Glomerular endothelial cell (primary cell): ENCODE data around the gene FOXRED2. TPM values are rescaled to one million over a fixed set of nuclear protein-coding genes. Genes with fewer than 3 reads are reported as not detected.
A peak's percentile ranks its signal among the peaks of the same experiment; 100 is the strongest.
"Not testable (repeated sequence)": the region's sequence is repeated elsewhere in the genome, so short reads cannot be mapped to it uniquely, and the experiment has no call there.

Experiments
- DNase-seq: peaks from one replicate; pipeline ENCODE4 v3.0.0-alpha.2; 2011; ENCODE audit warnings: low read depth, low spot score; ENCODE audit errors: extremely low read depth
- total RNA-seq: library from RNA; depleted of rRNA; stranded (reverse); fragments of >200 nt; gene quantifications from 2 replicates; pipeline ENCODE4 v1.2.3, GENCODE V29; 2015

FOXRED2 gene
- total RNA-seq, result 12.4 and 12.5 TPM in 2 replicates

- DNase-seq, result no peak
Measured at GRCh38 chr22:36506637-36507517, at the start of gene FOXRED2. Gene FOXRED2, minus strand, starts transcription at chr22:36507040. Its CDS starts 618 bp downstream, at chr22:36506422.

GRCh38 chr22:36554098-36554497, 47.3 kb upstream of the FOXRED2 start:
- no peak for DNase-seq

DNA sequence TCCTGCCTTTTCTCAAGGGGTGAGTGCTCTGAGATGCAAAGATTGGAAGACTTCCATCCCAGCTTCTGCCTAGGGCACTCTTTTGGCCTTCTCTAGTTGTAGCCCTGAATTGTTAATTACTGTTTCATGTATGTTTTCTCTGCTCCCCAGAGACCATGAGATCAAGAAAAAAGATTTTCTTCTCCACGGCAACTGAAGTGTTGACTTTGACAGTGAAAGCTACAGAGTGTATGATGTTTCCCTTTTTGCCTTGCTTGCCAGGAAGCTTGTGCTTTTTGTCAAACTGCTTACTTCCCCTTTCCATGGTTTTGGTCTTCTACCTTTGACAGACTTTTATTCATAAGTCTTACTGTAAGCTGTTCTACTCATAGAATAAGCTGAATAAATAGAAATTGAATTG, 45.4 kb upstream of the FOXRED2 start:
- no peak for DNase-seq

- no peak for DNase-seq
Measured at GRCh38 chr22:36550701-36551495, 44.1 kb upstream of the FOXRED2 start.

DNA sequence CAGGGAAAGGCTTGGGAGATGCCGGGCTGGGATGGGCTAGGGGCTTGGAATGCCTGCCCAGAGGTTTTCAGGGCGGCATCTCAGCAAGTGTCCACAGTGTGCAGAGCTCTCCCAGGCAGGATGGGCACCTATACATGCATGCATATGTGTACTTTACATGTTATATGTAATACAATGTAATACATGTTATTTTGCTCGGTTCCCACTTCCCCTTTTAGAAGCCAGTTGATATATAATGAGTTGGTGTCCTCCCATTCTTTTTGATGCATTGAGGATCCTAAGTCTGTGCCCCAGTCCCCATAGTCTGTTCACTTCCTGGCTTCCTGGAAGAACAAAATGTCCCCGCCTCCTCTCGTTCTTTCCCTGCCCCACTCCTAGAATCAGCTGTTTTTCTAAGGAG, 42.2 kb upstream of the FOXRED2 start:
- no peak for DNase-seq

DNA sequence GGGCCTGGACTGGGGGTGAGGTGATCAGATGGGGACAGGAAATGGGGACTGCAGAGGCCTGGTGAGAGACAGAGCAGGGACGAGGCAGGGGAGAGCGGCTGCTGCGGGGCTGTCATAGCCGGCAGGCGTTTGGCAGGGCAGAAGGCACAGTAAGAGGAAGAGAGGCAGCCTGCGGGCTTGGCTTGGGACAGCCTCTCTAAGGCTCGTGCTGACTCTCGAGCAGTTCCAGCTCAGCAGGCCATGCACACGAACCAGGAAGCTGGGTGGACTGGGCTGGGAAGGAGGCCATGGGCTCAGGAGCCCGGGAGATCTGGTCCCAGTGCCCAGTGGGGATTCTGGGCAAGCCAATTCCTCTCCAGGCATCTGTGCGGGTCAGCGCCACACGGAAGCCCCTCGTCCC, 41.8 kb upstream of the FOXRED2 start:
- no peak for DNase-seq

GRCh38 chr22:36546932-36547331, 40.1 kb upstream of the FOXRED2 start:
- DNase-seq, result no peak

GRCh38 chr22:36546092-36546804, 39.4 kb upstream of the FOXRED2 start:
- no peak for DNase-seq

GRCh38 chr22:36544107-36544620, 37.3 kb upstream of the FOXRED2 start:
- DNase-seq, result no peak

GRCh38 chr22:36541831-36542411, 35.1 kb upstream of the FOXRED2 start:
- peak; percentile 45 for DNase-seq

DNA sequence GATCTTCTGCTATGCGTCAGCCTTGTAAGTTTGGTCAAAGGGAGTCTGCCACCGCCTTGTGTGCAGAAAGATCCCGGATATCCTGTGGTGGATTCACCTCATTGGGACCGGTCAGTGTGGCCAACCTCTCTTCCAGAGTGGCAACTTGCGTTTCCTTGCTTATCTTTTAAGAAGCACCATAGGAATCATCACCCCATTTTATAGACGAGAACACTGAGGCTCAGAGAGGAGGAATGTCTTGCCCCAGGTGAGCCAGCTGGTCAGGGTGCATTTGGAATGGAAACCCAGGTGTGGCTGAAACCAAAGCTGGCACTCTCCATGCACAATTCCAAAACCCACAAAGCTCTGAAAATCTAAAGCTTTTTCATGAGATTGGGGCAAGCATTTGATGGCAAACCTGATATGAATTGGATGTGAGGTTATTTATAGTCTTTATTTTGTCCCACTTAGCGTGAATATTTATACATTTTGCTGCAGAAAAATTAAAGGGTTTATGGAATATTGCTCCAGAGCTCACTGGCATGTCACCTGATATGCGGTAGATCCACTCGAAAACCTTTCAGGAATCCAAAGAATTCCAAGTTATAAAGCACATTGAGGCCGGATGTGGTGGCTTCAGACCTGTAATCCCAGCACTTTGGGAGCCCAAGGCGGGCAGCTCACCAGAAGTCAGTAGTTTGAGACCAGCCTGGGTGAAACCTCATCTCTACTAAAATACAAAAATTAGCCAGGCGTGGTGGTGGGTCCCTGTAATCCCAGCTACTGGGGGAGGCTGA, 34.2 kb upstream of the FOXRED2 start:
- DNase-seq, result no peak

GRCh38 chr22:36538529-36538928, 31.7 kb upstream of the FOXRED2 start:
- no peak for DNase-seq

GRCh38 chr22:36536717-36537116, 29.9 kb upstream of the FOXRED2 start:
- DNase-seq, result no peak

DNA sequence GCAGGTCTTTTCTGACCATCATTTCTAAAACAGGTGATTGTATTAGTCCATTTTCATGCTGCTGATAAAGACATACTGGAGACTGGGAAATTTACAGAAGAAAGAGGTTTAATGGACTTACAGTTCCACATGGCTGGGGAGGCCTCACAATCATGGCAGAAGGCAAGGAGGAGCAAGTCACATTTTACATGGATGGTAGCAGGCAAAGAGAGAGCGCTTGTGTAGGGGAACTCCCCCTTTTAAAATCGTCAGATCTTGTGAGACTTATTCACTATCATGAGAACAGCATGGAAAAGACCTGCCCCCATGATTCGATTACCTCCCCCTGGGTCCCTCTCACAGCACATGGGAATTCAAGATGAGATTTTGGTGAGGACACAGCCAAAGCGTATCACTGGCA, 26.5 kb upstream of the FOXRED2 start:
- DNase-seq, result not testable (repeated sequence)

DNA sequence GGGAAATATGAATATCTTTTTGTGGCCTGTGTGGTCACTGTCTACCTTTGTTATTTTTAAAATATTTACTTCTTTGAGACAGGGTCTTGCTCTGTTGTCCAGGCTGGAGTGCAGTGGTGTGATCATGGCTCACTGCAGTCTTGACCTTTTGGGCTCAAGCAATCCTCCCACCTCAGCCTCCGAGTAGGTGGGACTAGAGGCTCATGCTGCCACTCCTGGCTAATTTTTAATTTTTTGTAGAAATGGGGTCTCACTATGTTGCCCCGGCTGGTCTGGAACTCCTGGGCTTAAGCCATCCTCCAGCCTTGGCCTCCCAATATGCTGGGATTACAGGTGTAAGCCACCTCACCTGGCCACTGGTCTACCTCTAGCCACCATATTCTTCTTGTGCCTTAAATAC, 25.6 kb upstream of the FOXRED2 start:
- DNase-seq, result no peak

DNA sequence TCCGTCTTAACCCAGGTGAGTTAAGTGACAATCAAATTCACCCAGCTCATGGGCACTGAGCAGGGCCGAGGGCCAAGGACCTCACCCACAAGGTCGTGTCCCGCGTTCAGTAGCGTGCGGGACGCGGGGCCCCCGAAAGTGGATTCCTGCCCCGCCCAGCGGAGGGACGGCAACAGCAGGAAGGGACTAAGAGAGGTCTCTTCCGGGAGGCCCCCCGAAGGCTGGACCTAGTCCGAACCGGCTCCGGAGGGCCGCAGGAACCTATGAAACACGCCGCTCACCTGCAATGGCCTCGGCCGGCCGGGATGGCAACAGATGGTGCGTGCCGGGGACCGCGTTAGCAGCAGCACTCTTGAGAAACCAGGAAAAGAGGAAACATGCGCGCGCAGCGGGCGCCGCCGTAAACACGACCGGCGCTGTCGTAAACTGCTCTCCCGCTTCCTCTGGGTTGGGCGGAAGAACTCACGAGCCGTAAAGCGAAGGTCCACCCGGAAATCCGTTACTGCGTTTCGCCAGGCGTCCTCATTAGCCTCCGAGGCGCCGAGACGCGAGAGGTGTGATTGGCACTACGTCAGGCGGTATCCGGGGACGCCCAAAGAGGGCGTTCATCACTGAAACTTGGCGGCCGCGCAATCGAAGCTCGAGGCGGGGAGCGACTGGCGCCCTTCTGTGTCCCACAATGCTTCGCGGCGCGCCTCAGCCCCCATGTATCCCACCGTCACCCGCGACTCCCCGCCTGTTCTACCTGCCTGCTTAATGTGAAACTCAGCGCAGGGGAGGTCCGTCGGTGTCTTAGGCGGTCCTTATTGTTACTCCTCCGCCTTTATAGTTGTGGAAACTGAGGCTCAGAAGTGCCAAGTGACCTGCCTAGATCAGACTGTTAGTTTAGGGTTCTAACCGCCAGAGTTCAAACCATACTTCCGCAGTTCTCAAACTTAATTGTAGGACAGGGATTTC, 22.2 kb upstream of the FOXRED2 start, which contains the start of gene EIF3D:
EIF3D (minus strand) TSS at position 372 of the 957 bp plus-strand sequence. CDS start 3,045 bp downstream, outside the sequence.
- peak; percentile 98 for DNase-seq

GRCh38 chr22:36528341-36528740, 21.5 kb upstream of the FOXRED2 start:
- no peak for DNase-seq

DNA sequence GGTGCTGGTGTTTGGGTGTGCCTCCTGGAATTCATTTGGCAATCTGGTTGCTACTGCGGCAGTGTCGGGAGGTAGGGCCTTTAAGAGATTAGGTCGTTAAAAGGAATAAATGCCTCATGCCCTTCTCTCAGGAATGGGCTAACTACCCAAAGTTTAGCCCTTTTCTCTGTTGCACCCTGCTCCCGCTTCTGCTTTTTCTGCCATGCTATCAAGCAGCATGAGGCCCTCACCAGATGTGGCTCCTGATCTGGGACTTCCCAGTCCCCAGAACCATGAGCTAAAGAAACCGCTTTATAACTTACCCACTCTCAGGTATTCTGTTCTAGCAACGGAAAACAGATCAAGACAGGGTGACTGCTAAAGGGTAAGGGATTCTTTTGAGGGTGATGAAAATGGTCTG, 15.8 kb upstream of the FOXRED2 start:
- DNase-seq, result no peak

- no peak for DNase-seq
Measured at GRCh38 chr22:36520423-36520822, 13.6 kb upstream of the FOXRED2 start.
